ENCODE measurements around the gene DYNC2LI1. TPM values are rescaled to one million over a fixed set of nuclear protein-coding genes. Genes with fewer than 3 reads are reported as not detected.

Gene DYNC2LI1
- total RNA-seq, 1 donor from 2014 or later, result 29.7 TPM

GRCh38 chr2:43854671-43855070 lies 80.8 kb downstream of the DYNC2LI1 start:
- no peak for TF ChIP-seq POLR2AphosphoS5 (IDR thresholded peaks at IDR 0.05; ENCODE audit: insufficient read depth in 1 of 2, low read depth in 1 of 2)
- Histone ChIP-seq H3K27me3 (no peaks in the 10 kb centered on the region), H3K36me3 (no peaks in the 10 kb centered on the region), H3K27ac (no peak overlapping the region), H3K9me3 (no peaks in the 10 kb centered on the region), H3K4me3 (no peak overlapping the region), H3K4me1 (no peaks in the 10 kb centered on the region)
- peak; percentile 52 to 77 for DNase-seq (ENCODE audit: extremely low spot score in 2 of 2)
- intact Hi-C loops (cut with DNase I), result no loop called here

- H3K27ac ChIP-seq, result no peak overlapping the region
- intact Hi-C loops (cut with DNase I), result no loop called here
- TF ChIP-seq POLR2A (IDR thresholded peaks at IDR 0.05), result no peak
- no peaks in the 10 kb centered on the region for H3K36me3 ChIP-seq
- H3K4me3 ChIP-seq, result no peak overlapping the region
- no peaks in the 10 kb centered on the region for H3K27me3 ChIP-seq
- no peaks in the 10 kb centered on the region for H3K9me3 ChIP-seq
- no peaks in the 10 kb centered on the region for H3K4me1 ChIP-seq
- DNase-seq (ENCODE audit: extremely low spot score in 2 of 2), result no peak
Measured at GRCh38 chr2:43855292-43855691, 81.5 kb downstream of the DYNC2LI1 start.

Small RNAs within 50 kb of the gene (small RNA-seq; reads per million reads assigned to genes)
- gene RN7SKP66, result not detected

Other genes starting within 250 kb of the DYNC2LI1 start
- gene THADA, start 178.0 kb upstream of the DYNC2LI1 start, total RNA-seq, result 32.2 TPM
- gene PLEKHH2, start 136.8 kb upstream of the DYNC2LI1 start, total RNA-seq, result 27.5 TPM
- gene C1GALT1C1L, start 97.6 kb upstream of the DYNC2LI1 start, total RNA-seq, result 1.2 TPM
- gene ABCG5, start 64.8 kb downstream of the DYNC2LI1 start, total RNA-seq, result not detected
- gene ABCG8, start 64.9 kb downstream of the DYNC2LI1 start, total RNA-seq, result not detected
- 35.4 TPM for gene LRPPRC, start 221.9 kb downstream of the DYNC2LI1 start, total RNA-seq